A204.1 (cell line): Measurements from ENCODE around the gene ZNF613.
A peak's percentile ranks its signal among the peaks of the same experiment; 100 is the strongest.
"Not testable (repeated sequence)": the region's sequence is repeated elsewhere in the genome, so short reads cannot be mapped to it uniquely, and the experiment has no call there.

Experiments
- FAIRE-seq: peaks from 2 replicates; lab custom pipeline; 2012; peaks lifted over from hg19 to GRCh38; lab: Jason Lieb, UNC

ZNF613 gene

DNA sequence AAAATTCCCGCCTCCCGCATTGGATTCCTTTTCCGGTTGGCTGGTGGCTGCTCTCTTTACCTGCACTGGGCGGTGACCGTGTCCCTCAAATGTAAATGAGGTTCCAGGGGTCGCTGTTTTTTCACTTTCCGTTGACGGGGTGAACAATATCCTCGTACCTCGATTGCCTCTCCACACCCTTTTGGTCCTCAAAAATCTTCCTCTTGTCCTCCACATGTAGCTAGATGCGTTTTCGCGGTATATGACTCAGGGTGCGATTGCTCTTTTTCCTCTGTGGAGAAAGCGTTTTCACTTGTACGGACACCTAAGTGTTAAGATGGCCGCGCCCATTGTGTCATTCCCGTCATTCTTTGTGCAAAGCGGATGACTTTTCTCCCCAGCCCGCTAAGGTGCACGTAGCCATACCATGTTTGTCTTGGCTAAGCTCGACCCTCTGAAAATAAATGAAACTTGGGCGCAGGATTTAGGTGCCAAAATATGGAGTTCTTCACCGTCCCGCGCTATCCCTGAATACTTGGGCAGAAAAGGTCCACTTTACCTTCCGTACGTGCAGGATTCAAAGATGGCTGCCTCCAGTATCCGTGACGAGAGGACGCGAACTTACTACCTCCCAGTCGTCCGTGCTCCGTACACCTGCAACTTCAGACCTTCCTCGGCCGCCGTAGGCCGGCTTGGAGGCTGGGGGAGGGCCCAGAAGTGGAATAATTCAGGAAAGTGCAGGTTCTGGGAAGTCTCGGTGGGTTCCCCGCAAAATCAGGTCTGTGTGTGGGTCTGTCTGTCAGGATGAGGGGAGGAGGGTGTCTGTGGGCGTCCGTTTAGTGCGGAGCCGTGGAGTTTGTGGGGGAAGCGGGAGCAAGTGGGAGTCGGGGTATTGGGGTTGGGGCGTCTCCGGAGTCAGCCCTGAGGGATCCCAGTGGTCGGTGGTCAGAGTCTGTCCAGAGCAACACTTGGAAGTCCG is at the start of gene ZNF613:
Gene ZNF613, plus strand, starts transcription at position 689 of the 958 bp plus-strand sequence. CDS start 8,749 bp downstream, outside the sequence.
- FAIRE-seq = peak; percentile 82

DNA sequence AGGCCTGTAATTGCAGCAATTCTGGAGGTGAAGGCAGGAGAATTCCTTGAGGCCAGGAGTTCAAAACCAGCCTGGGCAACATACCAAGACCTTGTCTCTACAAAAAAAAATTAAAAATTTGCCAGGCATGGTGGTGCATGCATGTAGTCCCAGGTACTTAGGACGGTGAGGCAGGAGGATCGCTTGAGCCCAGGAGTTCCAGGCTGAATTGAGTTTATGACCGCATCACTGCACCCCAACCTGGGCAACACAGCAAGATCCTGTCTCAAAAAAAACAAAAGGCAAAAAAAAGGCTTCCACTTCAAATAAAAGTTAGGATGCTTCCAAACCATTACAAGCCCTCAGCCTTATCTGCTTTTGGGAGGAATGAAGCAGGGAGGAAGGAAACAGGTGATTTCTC is 44.8 kb upstream of the ZNF613 start:
- no peak for FAIRE-seq

DNA sequence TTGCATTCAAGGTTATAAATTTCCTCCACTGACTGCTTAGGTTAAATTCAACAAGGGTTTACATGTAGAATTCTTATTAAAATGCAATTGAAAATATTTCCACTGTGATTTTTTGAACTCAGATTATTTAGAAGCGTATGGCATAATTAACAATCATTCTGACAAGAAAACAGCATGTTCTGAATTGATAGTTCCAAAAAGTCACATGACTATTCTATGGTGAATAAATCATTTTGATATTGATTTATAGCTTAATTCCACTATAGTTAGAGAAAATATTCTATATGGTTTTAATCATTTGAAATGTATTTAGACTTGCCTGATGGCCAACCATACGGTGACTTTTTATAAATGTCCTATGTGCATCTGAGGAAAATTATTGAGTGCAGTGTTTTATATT is 42.6 kb upstream of the ZNF613 start:
- FAIRE-seq = no peak

DNA sequence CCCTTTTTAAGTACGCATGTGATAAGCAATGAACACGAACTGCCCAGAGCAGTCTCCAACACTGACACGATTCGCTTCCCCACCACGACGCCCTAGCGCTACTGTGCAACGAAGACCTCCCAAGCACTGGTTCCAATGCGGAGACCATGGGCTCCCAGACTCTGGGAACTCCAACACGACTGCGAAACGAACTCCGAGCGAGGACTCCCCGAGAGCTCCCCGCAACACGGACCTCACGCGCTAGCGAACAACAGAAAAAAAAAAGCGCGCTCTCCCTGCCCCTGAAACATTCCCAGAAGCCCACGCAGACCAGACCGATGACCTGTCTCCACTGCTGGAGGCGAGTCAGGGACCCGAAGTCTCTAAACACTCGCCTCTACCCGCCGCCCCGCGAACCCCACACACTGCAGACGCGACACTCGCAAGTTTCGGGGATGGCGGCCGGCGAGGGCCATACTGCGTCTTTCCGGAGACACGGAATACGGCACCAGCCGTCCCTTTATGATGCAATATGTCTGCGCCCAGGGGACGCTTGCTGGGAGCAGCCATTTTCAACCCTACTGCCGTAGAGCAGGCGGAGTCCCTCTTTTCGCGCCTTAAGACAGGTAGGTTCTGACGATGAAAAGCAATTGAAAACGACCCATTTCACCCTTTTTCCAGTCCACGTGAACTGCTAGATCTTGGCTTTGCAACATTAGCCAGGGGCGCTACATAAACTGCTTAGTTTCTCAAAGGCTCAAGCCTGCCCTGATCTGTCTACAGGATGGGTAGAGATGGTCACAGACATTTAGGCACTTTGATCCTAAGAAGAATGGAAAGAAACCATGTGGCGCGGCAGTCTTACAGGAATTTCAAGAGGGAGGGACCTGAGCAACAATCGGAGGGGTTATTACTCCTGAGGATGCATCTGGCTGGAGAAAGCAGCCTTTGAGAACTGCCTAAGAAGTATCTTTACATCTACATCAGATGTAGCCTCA is 39.5 kb upstream of the ZNF613 start, which contains the start of gene ZNF577:
Gene ZNF577, minus strand, starts transcription at position 430 of the 977 bp plus-strand sequence. CDS start 7,569 bp downstream, outside the sequence.
- peak; percentile 16 for FAIRE-seq

DNA sequence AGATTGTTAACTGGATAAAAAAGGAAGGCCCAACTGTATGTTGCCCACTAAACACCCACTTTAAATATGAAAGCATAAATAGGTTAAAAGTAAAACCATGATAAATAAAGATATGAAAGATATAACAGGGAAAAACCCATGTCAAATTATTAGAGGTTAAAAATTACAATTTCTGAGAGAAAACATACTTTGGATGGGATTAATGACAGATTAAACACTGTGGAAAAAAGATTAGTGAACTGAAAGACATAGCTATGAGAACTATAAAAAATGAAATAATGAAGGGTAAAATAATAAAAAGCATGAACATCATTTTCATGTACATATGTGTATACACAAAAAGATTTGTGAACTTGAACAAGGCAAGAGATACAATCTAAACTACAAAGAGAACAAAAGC is 37.3 kb upstream of the ZNF613 start:
- no peak for FAIRE-seq

DNA sequence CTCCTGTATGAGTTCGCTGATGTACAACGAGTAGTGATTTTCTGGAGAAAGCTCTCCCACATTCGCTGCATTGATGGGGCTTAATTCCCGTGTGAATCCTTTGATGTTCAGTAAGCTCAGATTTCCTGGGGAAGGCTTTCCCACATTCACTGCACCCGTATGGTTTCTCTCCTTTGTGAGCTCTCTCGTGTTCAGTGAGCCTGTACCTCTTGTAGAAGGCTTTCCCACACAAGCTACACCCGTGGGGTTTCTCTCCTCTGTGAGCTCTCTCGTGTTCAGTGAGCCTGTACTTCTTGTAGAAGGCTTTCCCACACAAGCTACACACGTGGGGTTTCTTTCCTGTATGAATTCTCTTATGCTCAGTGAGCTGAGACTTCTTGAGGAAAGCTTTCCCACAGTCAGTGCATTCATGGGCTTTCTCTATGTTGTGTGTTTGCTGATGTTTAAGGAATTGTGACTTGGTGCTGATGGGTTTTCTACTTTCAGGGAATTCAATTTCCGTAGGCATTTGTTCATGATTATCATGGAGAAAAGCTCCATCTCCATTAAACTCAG is 36.0 kb upstream of the ZNF613 start:
- no peak for FAIRE-seq

DNA sequence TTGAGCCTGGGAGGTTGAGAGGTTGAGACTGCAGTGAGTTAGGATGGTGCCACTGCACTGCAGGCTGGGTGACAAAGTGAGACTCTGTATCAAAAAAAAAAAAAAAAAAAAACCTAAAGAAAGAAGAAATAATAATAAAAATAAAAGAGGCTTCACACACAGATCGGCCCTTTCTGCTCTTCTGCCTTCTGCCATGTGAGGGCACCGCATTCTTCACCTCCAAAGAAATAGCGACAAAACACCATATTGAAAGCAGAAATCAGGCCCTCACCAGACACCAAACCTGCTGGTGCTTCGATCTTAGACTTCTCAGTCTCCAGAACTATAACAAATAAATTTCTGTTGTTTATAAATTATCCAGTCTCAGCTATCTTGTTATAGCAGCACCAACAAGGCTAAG is 25.4 kb upstream of the ZNF613 start:
- FAIRE-seq = no peak

DNA sequence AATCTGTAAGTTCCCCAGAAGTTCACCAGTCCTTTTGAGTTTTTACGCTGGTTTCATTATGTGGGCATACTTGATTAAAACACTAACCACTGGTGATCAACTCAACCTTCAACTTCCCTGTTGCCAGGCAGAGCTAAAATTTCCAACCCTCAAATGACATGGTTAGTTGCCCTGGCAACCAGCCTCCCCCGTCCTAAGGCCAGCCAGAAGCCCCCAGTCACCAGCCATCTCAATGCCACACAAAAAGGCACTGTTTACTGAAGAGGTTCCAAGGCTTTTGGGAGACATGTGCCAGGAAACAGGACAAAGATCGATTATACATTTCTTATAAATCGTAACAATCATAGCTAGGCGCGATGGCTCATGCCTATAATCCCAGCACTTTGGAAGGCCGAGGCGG is 24.1 kb upstream of the ZNF613 start:
- no peak for FAIRE-seq

DNA sequence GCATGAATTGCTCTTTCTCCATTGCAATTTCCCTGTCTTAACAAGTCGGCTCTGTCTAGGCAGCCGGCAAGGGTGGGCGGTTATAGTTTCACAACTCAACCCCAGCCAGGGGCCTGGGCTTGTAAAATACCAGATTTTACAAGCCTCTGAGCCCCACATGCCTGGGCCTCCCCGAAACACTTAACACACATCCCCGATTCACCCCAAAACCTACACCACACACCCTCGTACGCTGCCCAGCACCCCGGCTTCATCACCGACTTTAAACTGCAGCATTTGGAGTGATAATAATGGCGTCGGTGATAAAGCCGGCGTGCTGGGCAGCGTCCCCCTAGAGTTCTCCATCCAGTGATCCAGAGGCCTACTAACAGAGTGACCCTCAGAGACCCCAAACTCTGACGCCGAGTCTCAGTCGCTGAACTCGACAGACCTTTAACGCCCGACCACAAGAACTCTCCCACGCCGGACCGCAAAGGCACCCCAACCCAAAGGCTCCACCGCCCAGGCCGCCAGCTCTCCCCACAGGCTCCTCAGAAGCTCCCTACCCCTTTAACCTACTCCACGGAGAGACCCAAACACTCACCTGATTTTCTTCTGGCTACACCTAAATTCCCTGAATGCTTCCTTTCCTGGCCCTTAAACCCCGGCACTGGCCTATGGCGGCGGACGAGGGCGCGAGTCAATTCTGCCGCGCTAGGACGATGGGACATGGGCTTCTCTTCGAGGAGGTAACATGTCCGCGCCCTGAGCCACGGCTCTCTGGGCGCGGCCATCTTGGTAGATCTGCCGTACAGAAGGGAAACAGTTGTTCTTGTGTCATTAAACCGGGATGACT is 22.7 kb upstream of the ZNF613 start, which contains the start of gene ZNF649:
Gene ZNF649, minus strand, starts transcription at position 687 of the 835 bp plus-strand sequence. CDS start 4,910 bp downstream, outside the sequence.
- FAIRE-seq = peak; percentile 25

DNA sequence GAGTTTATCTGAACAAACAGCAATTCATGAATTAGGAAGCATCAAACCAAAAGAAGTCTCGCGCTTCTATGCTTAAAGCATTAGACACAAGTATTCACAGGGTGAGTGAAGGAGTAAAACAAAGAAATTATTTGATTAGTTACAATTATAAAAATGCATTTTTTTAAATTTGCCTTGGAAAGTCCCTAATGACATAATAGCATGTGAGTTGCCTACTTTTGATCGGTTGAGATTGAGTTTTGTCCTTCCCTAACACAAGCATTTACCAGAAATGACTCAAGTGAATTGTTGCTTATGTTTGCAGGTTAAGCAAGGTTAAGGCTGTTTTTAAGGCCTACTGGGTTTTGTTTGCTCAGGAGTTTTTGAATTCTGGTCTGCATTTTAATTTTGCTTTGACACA is 22.1 kb upstream of the ZNF613 start:
- FAIRE-seq = no peak

DNA sequence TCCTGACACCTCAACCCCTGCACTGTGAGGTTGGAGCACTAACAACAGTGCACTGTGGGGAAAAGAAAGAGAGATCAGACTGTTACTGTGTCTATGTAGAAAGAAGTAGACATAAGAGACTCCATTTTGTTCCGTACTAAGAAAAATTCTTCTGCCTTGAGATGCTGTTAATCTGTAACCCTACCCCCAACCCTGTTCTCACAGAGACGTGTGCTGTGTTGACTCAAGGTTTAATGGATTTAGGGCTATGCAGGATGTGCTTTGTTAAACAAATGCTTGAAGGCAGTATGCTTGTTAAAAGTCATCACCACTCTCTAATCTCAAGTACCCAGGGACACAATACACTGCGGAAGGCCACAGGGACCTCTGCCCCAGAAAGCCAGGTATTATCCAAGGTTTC is 21.6 kb upstream of the ZNF613 start:
- FAIRE-seq = not testable (repeated sequence)

DNA sequence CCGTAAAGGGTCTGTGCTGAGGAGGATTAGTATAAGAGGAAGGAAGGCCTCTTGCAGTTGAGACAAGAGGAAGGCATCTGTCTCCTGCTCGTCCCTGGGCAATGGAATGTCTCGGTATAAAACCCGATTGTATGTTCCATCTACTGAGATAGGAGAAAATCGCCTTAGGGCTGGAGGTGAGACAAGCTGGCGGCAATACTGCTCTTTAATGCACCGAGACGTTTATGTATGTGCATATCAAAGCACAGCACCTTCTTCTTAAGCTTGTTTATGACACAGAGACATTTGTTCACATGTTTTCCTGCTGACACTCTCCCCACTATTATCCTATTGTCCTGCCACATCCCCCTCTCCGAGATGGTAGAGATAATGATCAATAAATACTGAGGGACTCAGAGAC is 21.2 kb upstream of the ZNF613 start:
- not testable (repeated sequence) for FAIRE-seq

DNA sequence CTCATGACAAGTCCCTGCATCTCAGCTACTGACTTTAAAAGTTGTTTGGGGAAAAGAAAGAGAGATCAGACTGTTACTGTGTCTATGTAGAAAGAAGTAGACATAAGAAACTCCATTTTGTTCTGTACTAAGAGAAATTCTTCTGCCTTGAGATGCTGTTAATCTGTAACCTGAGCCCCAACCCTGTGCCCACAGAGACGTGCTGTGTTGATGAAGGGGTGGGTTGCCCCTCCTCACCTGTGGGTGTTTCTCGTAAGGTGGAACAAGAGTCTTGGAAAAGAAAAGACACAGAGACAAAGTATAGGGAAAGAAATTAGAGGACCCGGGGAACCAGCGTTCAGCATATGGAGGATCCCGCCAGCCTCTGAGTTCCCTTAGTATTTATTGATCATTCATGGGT is 19.3 kb upstream of the ZNF613 start:
- FAIRE-seq = not testable (repeated sequence)

DNA sequence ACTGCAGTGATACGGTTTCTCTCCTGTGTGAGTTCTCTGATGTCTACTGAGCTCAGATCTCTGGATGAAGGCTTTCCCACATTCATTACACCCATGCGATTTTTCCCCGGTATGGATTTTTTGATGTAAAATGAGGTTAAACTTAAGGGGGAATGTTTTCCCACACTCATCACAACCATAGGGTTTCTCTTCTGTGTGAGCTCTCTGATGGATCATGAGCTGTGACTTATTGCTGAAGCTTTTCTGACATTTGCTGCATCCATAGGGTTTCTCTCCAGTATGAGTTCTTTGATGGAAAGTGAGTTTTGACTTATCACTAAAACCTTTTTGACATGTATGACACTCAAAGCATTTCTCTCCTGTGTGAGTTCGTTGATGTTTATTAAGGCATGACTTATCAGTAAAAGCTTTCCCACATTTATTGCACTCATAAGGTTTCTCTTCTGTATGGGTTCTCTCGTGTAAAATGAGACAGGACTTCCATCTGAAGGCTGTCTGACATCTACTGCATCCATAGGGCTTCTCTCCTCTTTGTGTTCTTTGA is 11.9 kb upstream of the ZNF613 start:
- no peak for FAIRE-seq

DNA sequence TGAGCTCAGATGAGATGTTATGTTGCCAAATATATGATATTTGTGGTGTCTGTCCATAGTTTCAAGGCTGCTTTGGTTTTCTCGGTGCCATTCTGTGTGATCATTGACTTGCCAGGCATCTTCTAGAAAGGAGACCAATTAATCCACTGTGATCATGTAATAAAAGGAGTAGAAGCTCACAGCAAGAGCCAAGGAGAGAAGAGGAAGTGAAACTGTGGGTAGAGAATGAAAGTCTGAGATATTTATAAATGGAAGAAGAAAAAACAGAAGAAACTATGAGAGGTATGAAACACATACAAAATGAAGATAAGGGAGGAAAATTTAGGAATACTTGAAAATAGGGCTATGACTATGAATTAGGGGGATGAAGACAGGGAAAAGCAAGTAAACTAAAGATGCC is 11.1 kb upstream of the ZNF613 start:
- no peak for FAIRE-seq

DNA sequence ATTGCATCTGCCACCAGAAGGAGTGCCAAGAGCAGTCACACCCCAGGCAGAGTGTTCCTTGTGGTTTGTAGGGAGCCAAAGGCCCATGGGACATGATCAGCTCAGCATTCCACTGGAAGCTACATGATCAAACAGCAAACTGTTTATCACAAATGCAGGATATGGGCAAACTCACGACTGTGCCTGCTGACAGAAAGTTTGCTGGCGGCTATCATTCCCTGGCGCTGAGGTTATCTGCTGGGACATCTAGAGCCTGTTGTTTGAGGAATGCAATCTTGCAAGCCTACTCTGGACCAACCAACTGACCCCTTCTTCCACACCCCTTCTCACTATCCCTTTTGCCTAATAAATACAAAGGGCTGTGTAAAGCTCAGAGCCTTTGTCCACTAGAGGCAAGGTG is 7.7 kb upstream of the ZNF613 start:
- no peak for FAIRE-seq

DNA sequence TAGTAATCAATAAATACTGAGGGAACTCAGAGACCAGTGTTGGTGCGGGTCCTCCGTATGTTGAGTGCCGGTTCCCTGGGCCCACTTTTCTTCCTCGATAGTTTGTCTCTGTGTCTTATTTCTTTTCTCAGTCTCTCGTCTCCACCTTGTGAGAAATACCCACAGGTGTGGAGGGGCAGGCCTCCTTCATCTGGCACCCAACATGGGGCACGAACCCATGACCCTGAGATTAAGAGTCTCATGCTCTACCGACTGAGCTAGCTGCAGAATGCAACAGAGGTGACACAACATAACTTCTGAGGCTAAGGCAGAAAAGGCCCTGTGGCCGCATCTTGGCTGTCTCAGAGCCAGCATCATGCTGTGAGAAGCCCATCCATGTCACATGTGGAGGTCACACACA is 5.3 kb upstream of the ZNF613 start:
- FAIRE-seq = no peak

DNA sequence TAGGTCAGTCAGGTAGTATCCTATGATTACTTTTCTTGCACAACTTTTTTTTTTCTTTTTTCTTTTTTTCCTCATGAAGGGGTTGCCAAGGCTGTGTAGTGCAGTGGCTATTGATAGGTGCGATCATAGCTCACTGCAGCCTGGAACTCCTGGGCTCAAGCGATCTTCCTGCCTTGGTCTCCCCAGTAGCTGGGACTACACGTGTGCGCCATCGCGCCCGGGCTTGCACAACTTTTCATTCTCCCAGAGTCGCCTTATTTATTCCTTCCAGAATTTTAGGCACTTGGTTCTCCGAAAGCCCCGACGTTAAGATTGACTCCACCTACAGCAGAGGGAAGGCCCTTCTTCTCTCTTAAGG is 867 bp upstream of the ZNF613 start:
- FAIRE-seq = no peak

DNA sequence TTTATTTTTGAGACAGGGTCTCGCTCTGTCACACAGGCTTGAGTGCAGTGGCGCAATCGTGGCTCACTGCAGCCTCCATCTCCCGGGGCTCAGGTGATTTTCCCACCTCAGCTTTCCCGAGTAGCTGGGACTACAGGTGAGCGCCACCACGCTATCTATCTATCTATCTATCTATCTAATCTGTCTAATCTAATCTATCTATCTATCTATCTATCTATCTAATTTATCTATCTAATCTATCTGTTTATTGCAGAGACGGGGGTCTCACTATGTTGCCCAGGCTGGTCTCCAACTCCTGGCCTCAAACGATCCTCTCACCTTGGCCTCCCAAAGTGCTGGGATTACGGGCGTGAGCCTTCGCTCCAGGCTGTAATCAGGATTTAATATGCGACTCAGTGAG is 587 bp downstream of the ZNF613 start:
- FAIRE-seq = no peak

DNA sequence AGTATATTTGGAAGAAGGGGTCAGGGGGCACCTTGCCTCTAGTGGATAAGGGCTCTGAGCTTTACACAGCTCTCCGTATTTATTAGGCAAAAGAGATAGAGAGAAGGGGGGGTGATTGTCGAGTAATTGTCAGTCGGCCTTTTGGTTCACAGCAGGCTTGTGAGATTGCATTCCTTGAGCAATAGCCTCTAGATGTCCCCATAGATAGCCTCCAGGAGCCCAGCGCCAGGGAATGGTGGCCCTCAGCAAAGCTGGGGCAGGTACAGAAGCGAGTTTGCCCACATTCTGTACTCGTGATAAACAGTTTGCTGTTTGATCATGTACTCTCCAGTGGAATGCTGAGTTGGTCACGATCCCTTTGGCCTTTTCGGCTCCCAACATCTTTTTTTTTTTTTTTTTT is 4.6 kb downstream of the ZNF613 start:
- no peak for FAIRE-seq

DNA sequence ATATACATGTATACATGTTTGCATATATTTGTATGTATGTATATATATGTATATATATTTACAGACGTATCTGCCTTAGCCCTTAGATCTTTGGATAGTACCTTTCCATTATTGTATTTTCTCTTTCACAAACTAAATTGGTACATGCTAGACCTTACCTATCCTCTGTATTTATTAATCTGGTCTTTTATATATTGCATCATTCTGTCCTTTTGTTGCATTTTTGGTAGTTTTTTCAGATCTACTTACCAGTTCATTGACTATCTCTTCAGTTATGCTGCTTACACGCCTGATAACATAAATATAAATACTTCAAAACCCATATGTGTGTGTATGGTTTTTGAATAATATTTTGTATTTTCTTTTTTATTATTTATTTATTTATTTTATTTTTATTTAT is 11.7 kb downstream of the ZNF613 start:
- no peak for FAIRE-seq
